HG03135 (cell line): Measurements from ENCODE around the gene MAGEB17.
"Not testable (repeated sequence)": the region's sequence is repeated elsewhere in the genome, so short reads cannot be mapped to it uniquely, and the experiment has no call there.

Source experiments
- ATAC-seq: cut with Tn5 transposase; IDR thresholded peaks from one replicate; pipeline ENCODE4 v1.9.1; 2021; ENCODE audit warnings: mild to moderate bottlenecking, moderate library complexity; ENCODE audit not compliant: unreplicated experiment

Gene MAGEB17

GRCh38 chrX:16167181-16167580, at the start of gene MAGEB17:
MAGEB17 (plus strand) TSS chrX:16167481; CDS start chrX:16170383, 2,902 bp downstream.
- no peak for ATAC-seq

- peak; percentile 84 for ATAC-seq
Observed at GRCh38 chrX:16119353-16120220, 47.7 kb upstream of the MAGEB17 start.

GRCh38 chrX:16120431-16120830, 46.9 kb upstream of the MAGEB17 start:
- ATAC-seq: peak; percentile 5

GRCh38 chrX:16123222-16123786, 44.0 kb upstream of the MAGEB17 start, which contains the start of gene GRPR:
GRPR (plus strand) TSS chrX:16123565; CDS start chrX:16123954, 389 bp downstream.
- ATAC-seq: peak; percentile 53

- ATAC-seq: no peak
Observed at GRCh38 chrX:16124201-16124600, 43.1 kb upstream of the MAGEB17 start.

GRCh38 chrX:16125520-16126149, 41.6 kb upstream of the MAGEB17 start:
- ATAC-seq: no peak

GRCh38 chrX:16130707-16131106, 36.6 kb upstream of the MAGEB17 start:
- no peak for ATAC-seq

- no peak for ATAC-seq
Observed at GRCh38 chrX:16134936-16135335, 32.3 kb upstream of the MAGEB17 start.

GRCh38 chrX:16136080-16136479, 31.2 kb upstream of the MAGEB17 start:
- no peak for ATAC-seq

- ATAC-seq: peak; percentile 75
Observed at GRCh38 chrX:16137416-16138107, 29.7 kb upstream of the MAGEB17 start.

- ATAC-seq: peak; percentile 37
Observed at GRCh38 chrX:16138108-16138427, 29.2 kb upstream of the MAGEB17 start.

- no peak for ATAC-seq
Observed at GRCh38 chrX:16140448-16140847, 26.8 kb upstream of the MAGEB17 start.

- no peak for ATAC-seq
Observed at GRCh38 chrX:16140983-16141382, 26.3 kb upstream of the MAGEB17 start.

GRCh38 chrX:16141422-16142245, 25.6 kb upstream of the MAGEB17 start:
- ATAC-seq: no peak

- ATAC-seq: no peak
Observed at GRCh38 chrX:16142246-16142558, 25.1 kb upstream of the MAGEB17 start.

- ATAC-seq: no peak
Observed at GRCh38 chrX:16143968-16144367, 23.3 kb upstream of the MAGEB17 start.

GRCh38 chrX:16144420-16144819, 22.9 kb upstream of the MAGEB17 start:
- no peak for ATAC-seq

GRCh38 chrX:16145093-16145492, 22.2 kb upstream of the MAGEB17 start:
- ATAC-seq: not testable (repeated sequence)

GRCh38 chrX:16145656-16146055, 21.6 kb upstream of the MAGEB17 start:
- ATAC-seq: no peak

GRCh38 chrX:16148896-16149295, 18.4 kb upstream of the MAGEB17 start:
- no peak for ATAC-seq
